Neural progenitor cell (in vitro differentiated cells): Measurements from ENCODE around the gene SMIM21.

ENCODE experiments used
- EZH2 ChIP-seq: fragments of 200-600 bp; sonication (generic); IDR thresholded peaks from 2 replicates; pipeline ENCODE4 v1.6.1; 2017; ENCODE audit warnings: antibody characterized with exemption, mild to moderate bottlenecking, moderate library complexity
- EZH2phosphoT487 ChIP-seq: fragments of 200-600 bp; sonication (generic); IDR thresholded peaks from 2 replicates; pipeline ENCODE4 v1.6.1; 2017; ENCODE audit warnings: antibody characterized with exemption
- TF ChIP-seq, protein P1 (sequence below): fragments of 200-600 bp; sonication (generic); IDR thresholded peaks from 2 replicates; pipeline ENCODE4 v1.5.1; 2017; ENCODE audit warnings: antibody characterized with exemption, mild to moderate bottlenecking

GRCh38 chr18:75464356-75464755, 36.9 kb upstream of the SMIM21 start:
- TF ChIP-seq EZH2 (no peak), EZH2phosphoT487 (no peak)
- TF ChIP-seq, protein P1, sequence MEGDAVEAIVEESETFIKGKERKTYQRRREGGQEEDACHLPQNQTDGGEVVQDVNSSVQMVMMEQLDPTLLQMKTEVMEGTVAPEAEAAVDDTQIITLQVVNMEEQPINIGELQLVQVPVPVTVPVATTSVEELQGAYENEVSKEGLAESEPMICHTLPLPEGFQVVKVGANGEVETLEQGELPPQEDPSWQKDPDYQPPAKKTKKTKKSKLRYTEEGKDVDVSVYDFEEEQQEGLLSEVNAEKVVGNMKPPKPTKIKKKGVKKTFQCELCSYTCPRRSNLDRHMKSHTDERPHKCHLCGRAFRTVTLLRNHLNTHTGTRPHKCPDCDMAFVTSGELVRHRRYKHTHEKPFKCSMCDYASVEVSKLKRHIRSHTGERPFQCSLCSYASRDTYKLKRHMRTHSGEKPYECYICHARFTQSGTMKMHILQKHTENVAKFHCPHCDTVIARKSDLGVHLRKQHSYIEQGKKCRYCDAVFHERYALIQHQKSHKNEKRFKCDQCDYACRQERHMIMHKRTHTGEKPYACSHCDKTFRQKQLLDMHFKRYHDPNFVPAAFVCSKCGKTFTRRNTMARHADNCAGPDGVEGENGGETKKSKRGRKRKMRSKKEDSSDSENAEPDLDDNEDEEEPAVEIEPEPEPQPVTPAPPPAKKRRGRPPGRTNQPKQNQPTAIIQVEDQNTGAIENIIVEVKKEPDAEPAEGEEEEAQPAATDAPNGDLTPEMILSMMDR, result no peak
